NCI-H226 (cell line): ENCODE data around the gene PCDH8.

Experiments
- DNase-seq: peaks from one replicate; pipeline ENCODE4 v3.0.0-alpha.2; 2015

The PCDH8 gene

GRCh38 chr13:52848455-52849195, at the start of gene PCDH8:
PCDH8 (minus strand) TSS chr13:52848640; CDS start chr13:52848436, 204 bp downstream.
- DNase-seq, result no peak

GRCh38 chr13:52896827-52897659, 48.6 kb upstream of the PCDH8 start:
- DNase-seq, result no peak

- DNase-seq, result no peak
Measured at GRCh38 chr13:52894413-52894812, 46.0 kb upstream of the PCDH8 start.

GRCh38 chr13:52892925-52893324, 44.5 kb upstream of the PCDH8 start:
- no peak for DNase-seq

- no peak for DNase-seq
Measured at GRCh38 chr13:52891706-52892105, 43.3 kb upstream of the PCDH8 start.

- no peak for DNase-seq
Measured at GRCh38 chr13:52887165-52887564, 38.7 kb upstream of the PCDH8 start.

- no peak for DNase-seq
Measured at GRCh38 chr13:52885141-52885540, 36.7 kb upstream of the PCDH8 start.

GRCh38 chr13:52884429-52885010, 36.1 kb upstream of the PCDH8 start:
- DNase-seq, result no peak

- DNase-seq, result no peak
Measured at GRCh38 chr13:52882785-52883184, 34.3 kb upstream of the PCDH8 start.

- DNase-seq, result no peak
Measured at GRCh38 chr13:52879950-52880741, 31.7 kb upstream of the PCDH8 start.

GRCh38 chr13:52878831-52879230, 30.4 kb upstream of the PCDH8 start:
- DNase-seq, result no peak

GRCh38 chr13:52870143-52870542, 21.7 kb upstream of the PCDH8 start:
- no peak for DNase-seq

GRCh38 chr13:52869621-52870020, 21.2 kb upstream of the PCDH8 start:
- DNase-seq, result no peak

- DNase-seq, result no peak
Measured at GRCh38 chr13:52869050-52869449, 20.6 kb upstream of the PCDH8 start.

- DNase-seq, result no peak
Measured at GRCh38 chr13:52868190-52868589, 19.8 kb upstream of the PCDH8 start.

GRCh38 chr13:52864941-52865340, 16.5 kb upstream of the PCDH8 start:
- no peak for DNase-seq

- DNase-seq, result no peak
Measured at GRCh38 chr13:52862358-52863206, 14.1 kb upstream of the PCDH8 start.

GRCh38 chr13:52852444-52852843, 4.0 kb upstream of the PCDH8 start:
- no peak for DNase-seq

GRCh38 chr13:52851137-52851962, 2.9 kb upstream of the PCDH8 start:
- no peak for DNase-seq

GRCh38 chr13:52850396-52851136, 2.1 kb upstream of the PCDH8 start:
- DNase-seq, result no peak

GRCh38 chr13:52850072-52850395, 1.6 kb upstream of the PCDH8 start:
- DNase-seq, result no peak
